HEK293 (cell line): ENCODE measurements around the gene SGMS1.

Source experiments
- CTCF ChIA-PET: fragments of 350-600 bp; formaldehyde crosslinking; extraction: SDS; loops from one replicate; lab custom pipeline; 2021; ENCODE audit warnings: antibody characterized with exemption; lab: Yijun Ruan, JAX
- POLR2A ChIA-PET: fragments of 300-600 bp; formaldehyde crosslinking; extraction: SDS; loops from one replicate; lab custom pipeline; 2020; ENCODE audit warnings: antibody characterized with exemption, inconsistent platforms; lab: Yijun Ruan, JAX
- H3K27ac ChIP-seq: fragments of 200-500 bp; sonication (Bioruptor generic); 2 replicates; pipeline ENCODE4 v1.5.1; 2014; ENCODE audit warnings: low read depth, low read length, control low read depth, inconsistent platforms; ENCODE audit errors: extremely low read depth
- H3K36me3 ChIP-seq, 2 experiments: fragments of 200-500 bp in 1 of 2; sonication (Bioruptor generic) in 1 of 2; 1 replicate in 1 of 2; 2 replicates in 1 of 2; pipeline ENCODE4 v1.5.1; 2014 to 2017; ENCODE audit warnings: inconsistent platforms in 2 of 2, low read length in 2 of 2; ENCODE audit not compliant: control insufficient read depth in 2 of 2, insufficient read depth in 1 of 2
- H3K4me1 ChIP-seq: fragments of 200-500 bp; sonication (Bioruptor generic); 2 replicates; pipeline ENCODE4 v1.5.1; 2014; ENCODE audit warnings: mild to moderate bottlenecking, low read length, inconsistent platforms; ENCODE audit not compliant: control insufficient read depth, insufficient read depth
- H3K4me3 ChIP-seq: 2 replicates; pipeline ENCODE4 v1.5.1; 2011; ENCODE audit warnings: low read depth, mild to moderate bottlenecking, control low read depth, low read length, moderate library complexity
- H3K9me3 ChIP-seq: fragments of 200-500 bp; sonication (Bioruptor generic); 2 replicates; pipeline ENCODE4 v1.5.1; 2014; ENCODE audit warnings: low read depth, low read length, inconsistent platforms; ENCODE audit not compliant: control insufficient read depth, insufficient read depth
- GLI4 ChIP-seq: fragments of 450-650 bp; formaldehyde crosslinking; IDR thresholded peaks from 2 replicates; pipeline ENCODE4 v1.5.1; 2016; ENCODE audit warnings: missing biosample characterization, missing genetic modification characterization
- PRDM10 ChIP-seq: fragments of 450-650 bp; formaldehyde crosslinking; IDR thresholded peaks from 2 replicates; pipeline ENCODE4 v1.5.1; 2016; ENCODE audit warnings: missing biosample characterization, missing genetic modification characterization
- SCRT1 ChIP-seq: fragments of 450-650 bp; formaldehyde crosslinking; IDR thresholded peaks from 2 replicates; pipeline ENCODE4 v1.5.1; 2016; ENCODE audit warnings: missing biosample characterization, missing genetic modification characterization, borderline replicate concordance
- SP2 ChIP-seq: fragments of 450-650 bp; formaldehyde crosslinking; IDR thresholded peaks from 2 replicates; pipeline ENCODE4 v1.5.1; 2016; ENCODE audit warnings: missing biosample characterization, missing genetic modification characterization
- ZBTB7A ChIP-seq: fragments of 450-650 bp; formaldehyde crosslinking; IDR thresholded peaks from 2 replicates; pipeline ENCODE4 v1.5.1; 2016; ENCODE audit warnings: low read depth, missing biosample characterization, missing genetic modification characterization
- ZFP41 ChIP-seq: fragments of 450-650 bp; formaldehyde crosslinking; IDR thresholded peaks from 2 replicates; pipeline ENCODE4 v1.5.1; 2016; ENCODE audit warnings: missing biosample characterization, missing genetic modification characterization, borderline replicate concordance
- ZNF114 ChIP-seq: fragments of 450-650 bp; formaldehyde crosslinking; IDR thresholded peaks from 2 replicates; pipeline ENCODE4 v1.5.0; 2017; ENCODE audit warnings: missing biosample characterization, missing genetic modification characterization
- ZNF394 ChIP-seq: fragments of 450-650 bp; formaldehyde crosslinking; IDR thresholded peaks from 2 replicates; pipeline ENCODE4 v1.5.1; 2016; ENCODE audit warnings: missing biosample characterization, missing genetic modification characterization, mild to moderate bottlenecking, moderate library complexity, borderline replicate concordance
- ZNF529 ChIP-seq: fragments of 450-650 bp; formaldehyde crosslinking; IDR thresholded peaks from 2 replicates; pipeline ENCODE4 v1.5.1; 2017; ENCODE audit warnings: missing genetic modification characterization, missing biosample characterization; ENCODE audit not compliant: insufficient replicate concordance
- ZNF560 ChIP-seq: fragments of 450-650 bp; formaldehyde crosslinking; IDR thresholded peaks from 2 replicates; pipeline ENCODE4 v1.5.1; 2017; ENCODE audit warnings: missing biosample characterization, missing genetic modification characterization, borderline replicate concordance
- ZNF561 ChIP-seq: fragments of 450-650 bp; IDR thresholded peaks from 2 replicates; pipeline ENCODE4 v1.5.1; 2018; ENCODE audit warnings: missing biosample characterization, missing genetic modification characterization, borderline replicate concordance
- ZNF571 ChIP-seq: fragments of 450-650 bp; formaldehyde crosslinking; IDR thresholded peaks from 2 replicates; pipeline ENCODE4 v1.5.0; 2017; ENCODE audit warnings: missing biosample characterization, missing genetic modification characterization
- ZNF580 ChIP-seq: fragments of 450-650 bp; formaldehyde crosslinking; IDR thresholded peaks from 2 replicates; pipeline ENCODE4 v1.5.1; 2016; ENCODE audit warnings: missing biosample characterization, missing genetic modification characterization
- ZNF660 ChIP-seq: fragments of 450-650 bp; IDR thresholded peaks from 2 replicates; pipeline ENCODE4 v1.5.1; 2018; ENCODE audit warnings: missing biosample characterization, mild to moderate bottlenecking, missing genetic modification characterization
- ZNF670 ChIP-seq: fragments of 450-650 bp; formaldehyde crosslinking; IDR thresholded peaks from 2 replicates; pipeline ENCODE4 v1.5.1; 2016; ENCODE audit warnings: missing biosample characterization, missing genetic modification characterization, low read depth
- ZSCAN5A ChIP-seq: fragments of 450-650 bp; formaldehyde crosslinking; IDR thresholded peaks from 2 replicates; pipeline ENCODE4 v1.5.1; 2016; ENCODE audit warnings: missing biosample characterization, missing genetic modification characterization
- ZXDB ChIP-seq: fragments of 450-650 bp; formaldehyde crosslinking; IDR thresholded peaks from 2 replicates; pipeline ENCODE4 v1.5.1; 2016; ENCODE audit warnings: missing biosample characterization, missing genetic modification characterization
- TF ChIP-seq, protein P1 (sequence below): sonication (generic); formaldehyde crosslinking; IDR thresholded peaks from 2 replicates; pipeline ENCODE4 v1.8.1; 2022; ENCODE audit warnings: mild to moderate bottlenecking, moderate library complexity, missing genetic modification reagents
- TF ChIP-seq, protein P2 (sequence below): fragments of 450-650 bp; formaldehyde crosslinking; IDR thresholded peaks from 2 replicates; pipeline ENCODE4 v1.5.1; 2016; ENCODE audit warnings: missing biosample characterization, missing genetic modification characterization

SGMS1 gene

GRCh38 chr10:50402466-50402865 lies 221.3 kb downstream of the SGMS1 start:
- CTCF ChIA-PET: interaction anchor here (0.9 to 1.6 kb wide), 2 partner anchors 16 to 18 kb away, joined by 3 to 5 read pairs; no protein-coding TSS in a partner anchor
- no peak overlapping the region for H3K4me3 ChIP-seq
- POLR2A ChIA-PET: no interaction called here
- H3K36me3 ChIP-seq: no peaks in the 10 kb centered on the region
- no peaks in the 10 kb centered on the region for H3K9me3 ChIP-seq
- TF ChIP-seq ZSCAN5A (tag by site-specific recombination) (no peak), ZNF660 (tag by site-specific recombination) (no peak), ZFP41 (tag by site-specific recombination) (no peak), ZBTB7A (tag by site-specific recombination) (no peak), GLI4 (tag by site-specific recombination) (no peak), ZNF560 (no peak), ZNF529 (tag by site-specific recombination) (no peak), ZNF114 (tag by site-specific recombination) (no peak), ZNF670 (no peak), ZNF394 (tag by site-specific recombination) (no peak), ZNF571 (no peak), SP2 (tag by site-specific recombination) (no peak), ZNF580 (no peak), PRDM10 (tag by site-specific recombination) (no peak), SCRT1 (tag by site-specific recombination) (no peak)
- H3K27ac ChIP-seq: no peak overlapping the region
- peaks cover 3% of the 10 kb centered on the region for H3K4me1 ChIP-seq

DNA sequence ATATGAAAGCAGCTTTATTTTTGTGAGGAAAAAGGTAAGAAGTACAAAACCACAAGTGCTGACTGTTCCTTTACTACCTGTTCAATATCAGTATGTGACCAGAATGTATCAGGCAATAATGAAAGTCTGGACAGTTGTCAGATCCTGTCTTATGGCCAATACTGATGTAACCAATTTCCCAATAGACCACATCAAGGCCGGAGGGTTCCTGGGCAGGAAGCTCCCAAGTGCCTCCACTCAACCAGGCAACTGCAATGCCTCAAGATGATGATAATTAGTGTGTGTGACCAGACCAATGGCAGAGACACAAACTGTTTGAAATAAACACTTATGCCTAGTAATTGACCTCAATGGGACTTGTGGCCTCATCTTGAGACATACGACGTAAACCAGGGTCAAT lies 223.1 kb downstream of the SGMS1 start:
- Histone ChIP-seq H3K27ac (no peak overlapping the region), H3K36me3 (no peaks in the 10 kb centered on the region), H3K4me1 (peaks cover 3% of the 10 kb centered on the region), H3K9me3 (no peaks in the 10 kb centered on the region), H3K4me3 (no peak overlapping the region)
- ChIA-PET POLR2A (no interaction called here), CTCF (interaction anchor here (1.6 kb wide), 1 partner anchor 15 kb away, joined by 4 read pairs; no protein-coding TSS in a partner anchor)
- no peak for TF ChIP-seq ZNF561 (tag by site-specific recombination)
- no peak for TF ChIP-seq ZSCAN5A (tag by site-specific recombination)
- TF ChIP-seq, protein P1, sequence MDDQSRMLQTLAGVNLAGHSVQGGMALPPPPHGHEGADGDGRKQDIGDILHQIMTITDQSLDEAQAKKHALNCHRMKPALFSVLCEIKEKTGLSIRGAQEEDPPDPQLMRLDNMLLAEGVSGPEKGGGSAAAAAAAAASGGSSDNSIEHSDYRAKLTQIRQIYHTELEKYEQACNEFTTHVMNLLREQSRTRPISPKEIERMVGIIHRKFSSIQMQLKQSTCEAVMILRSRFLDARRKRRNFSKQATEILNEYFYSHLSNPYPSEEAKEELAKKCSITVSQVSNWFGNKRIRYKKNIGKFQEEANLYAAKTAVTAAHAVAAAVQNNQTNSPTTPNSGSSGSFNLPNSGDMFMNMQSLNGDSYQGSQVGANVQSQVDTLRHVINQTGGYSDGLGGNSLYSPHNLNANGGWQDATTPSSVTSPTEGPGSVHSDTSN (CRISPR knock-in tag): no peak
- TF ChIP-seq, protein P2, sequence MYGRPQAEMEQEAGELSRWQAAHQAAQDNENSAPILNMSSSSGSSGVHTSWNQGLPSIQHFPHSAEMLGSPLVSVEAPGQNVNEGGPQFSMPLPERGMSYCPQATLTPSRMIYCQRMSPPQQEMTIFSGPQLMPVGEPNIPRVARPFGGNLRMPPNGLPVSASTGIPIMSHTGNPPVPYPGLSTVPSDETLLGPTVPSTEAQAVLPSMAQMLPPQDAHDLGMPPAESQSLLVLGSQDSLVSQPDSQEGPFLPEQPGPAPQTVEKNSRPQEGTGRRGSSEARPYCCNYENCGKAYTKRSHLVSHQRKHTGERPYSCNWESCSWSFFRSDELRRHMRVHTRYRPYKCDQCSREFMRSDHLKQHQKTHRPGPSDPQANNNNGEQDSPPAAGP (tag by site-specific recombination): no peak
- TF ChIP-seq ZXDB (tag by site-specific recombination): no peak
